ENCODE data around the gene CNEP1R1. TPM values are rescaled to one million over a fixed set of nuclear protein-coding genes. Genes with fewer than 3 reads are reported as not detected.

Gene CNEP1R1
- total RNA-seq, 1 donor = 27.1 TPM

DNA sequence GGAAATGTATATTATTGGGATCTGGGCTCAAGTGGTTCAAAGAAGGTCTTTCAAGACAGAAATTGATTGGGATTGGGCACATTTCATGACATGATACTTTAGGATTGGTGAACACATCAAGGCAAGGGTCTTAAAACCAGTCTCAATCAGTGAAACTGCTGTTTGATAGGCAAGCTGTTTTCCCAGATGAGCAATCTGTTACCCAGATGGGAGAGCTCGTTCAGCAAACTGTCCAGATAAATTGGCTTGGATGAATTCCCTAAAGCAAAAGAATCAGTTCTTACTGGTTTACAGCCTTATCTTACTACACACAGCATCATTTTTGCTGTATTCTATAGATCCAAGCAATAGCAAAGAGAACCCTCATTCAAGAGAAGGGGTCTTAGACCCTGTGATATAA is 31.0 kb upstream of the CNEP1R1 start:
- no peak overlapping the region for H3K27ac ChIP-seq (ENCODE audit: low read depth, low read length)
- no peaks in the 10 kb centered on the region for H3K36me3 ChIP-seq (ENCODE audit: insufficient read depth, low read length)
- TF ChIP-seq, protein P1, sequence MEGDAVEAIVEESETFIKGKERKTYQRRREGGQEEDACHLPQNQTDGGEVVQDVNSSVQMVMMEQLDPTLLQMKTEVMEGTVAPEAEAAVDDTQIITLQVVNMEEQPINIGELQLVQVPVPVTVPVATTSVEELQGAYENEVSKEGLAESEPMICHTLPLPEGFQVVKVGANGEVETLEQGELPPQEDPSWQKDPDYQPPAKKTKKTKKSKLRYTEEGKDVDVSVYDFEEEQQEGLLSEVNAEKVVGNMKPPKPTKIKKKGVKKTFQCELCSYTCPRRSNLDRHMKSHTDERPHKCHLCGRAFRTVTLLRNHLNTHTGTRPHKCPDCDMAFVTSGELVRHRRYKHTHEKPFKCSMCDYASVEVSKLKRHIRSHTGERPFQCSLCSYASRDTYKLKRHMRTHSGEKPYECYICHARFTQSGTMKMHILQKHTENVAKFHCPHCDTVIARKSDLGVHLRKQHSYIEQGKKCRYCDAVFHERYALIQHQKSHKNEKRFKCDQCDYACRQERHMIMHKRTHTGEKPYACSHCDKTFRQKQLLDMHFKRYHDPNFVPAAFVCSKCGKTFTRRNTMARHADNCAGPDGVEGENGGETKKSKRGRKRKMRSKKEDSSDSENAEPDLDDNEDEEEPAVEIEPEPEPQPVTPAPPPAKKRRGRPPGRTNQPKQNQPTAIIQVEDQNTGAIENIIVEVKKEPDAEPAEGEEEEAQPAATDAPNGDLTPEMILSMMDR (IDR thresholded peaks at IDR 0.05; ENCODE audit: extremely low read depth, low read depth, low read length) = no peak
- H3K4me1 ChIP-seq (ENCODE audit: insufficient read depth, low read length) = no peaks in the 10 kb centered on the region
- H3K9me3 ChIP-seq (ENCODE audit: low read depth, low read length) = no peaks in the 10 kb centered on the region
- no peaks in the 10 kb centered on the region for H3K79me2 ChIP-seq (ENCODE audit: insufficient read depth, low read length)
- H3K4me2 ChIP-seq (ENCODE audit: insufficient read depth, low read length) = no peak overlapping the region
- no peak for DNase-seq (ENCODE audit: insufficient read length, low spot score, missing footprints)
- H3K4me3 ChIP-seq (ENCODE audit: insufficient read depth, low read length) = no peak overlapping the region
- H2AFZ ChIP-seq (ENCODE audit: low read length) = no peak overlapping the region
- no peaks in the 10 kb centered on the region for H3K27me3 ChIP-seq (ENCODE audit: insufficient read depth, low read length)
- no peaks in the 10 kb centered on the region for H4K20me1 ChIP-seq (ENCODE audit: insufficient read depth, low read length)

DNA sequence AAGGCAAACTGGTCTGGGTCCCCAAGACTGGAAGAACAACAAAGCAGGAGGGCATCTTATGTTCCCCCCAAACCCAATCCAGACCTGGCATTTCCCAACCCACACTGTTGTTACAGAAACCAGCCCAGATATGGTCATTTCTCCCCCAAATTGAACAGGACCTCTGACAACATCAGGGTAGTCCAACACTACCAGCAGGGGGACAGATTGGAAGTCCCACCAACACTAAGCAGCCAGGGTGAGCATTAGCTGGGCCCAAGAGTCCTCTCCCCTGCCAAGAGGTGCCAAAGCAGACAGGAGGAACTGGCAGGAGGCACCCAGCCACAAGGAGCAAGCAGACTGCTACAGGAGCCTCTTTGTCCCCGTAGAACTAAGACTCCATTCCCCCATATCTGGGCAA is 29.3 kb upstream of the CNEP1R1 start:
- H3K79me2 ChIP-seq (ENCODE audit: insufficient read depth, low read length) = no peaks in the 10 kb centered on the region
- H3K4me2 ChIP-seq (ENCODE audit: insufficient read depth, low read length) = no peak overlapping the region
- H3K9me3 ChIP-seq (ENCODE audit: low read depth, low read length) = no peaks in the 10 kb centered on the region
- no peak overlapping the region for H3K27ac ChIP-seq (ENCODE audit: low read depth, low read length)
- no peak overlapping the region for H2AFZ ChIP-seq (ENCODE audit: low read length)
- no peak overlapping the region for H3K4me3 ChIP-seq (ENCODE audit: insufficient read depth, low read length)
- H3K4me1 ChIP-seq (ENCODE audit: insufficient read depth, low read length) = no peaks in the 10 kb centered on the region
- H3K27me3 ChIP-seq (ENCODE audit: insufficient read depth, low read length) = no peaks in the 10 kb centered on the region
- TF ChIP-seq, protein P1 (IDR thresholded peaks at IDR 0.05; ENCODE audit: extremely low read depth, low read depth, low read length) = no peak
- no peak for DNase-seq (ENCODE audit: insufficient read length, low spot score, missing footprints)
- no peaks in the 10 kb centered on the region for H4K20me1 ChIP-seq (ENCODE audit: insufficient read depth, low read length)
- no peaks in the 10 kb centered on the region for H3K36me3 ChIP-seq (ENCODE audit: insufficient read depth, low read length)

DNA sequence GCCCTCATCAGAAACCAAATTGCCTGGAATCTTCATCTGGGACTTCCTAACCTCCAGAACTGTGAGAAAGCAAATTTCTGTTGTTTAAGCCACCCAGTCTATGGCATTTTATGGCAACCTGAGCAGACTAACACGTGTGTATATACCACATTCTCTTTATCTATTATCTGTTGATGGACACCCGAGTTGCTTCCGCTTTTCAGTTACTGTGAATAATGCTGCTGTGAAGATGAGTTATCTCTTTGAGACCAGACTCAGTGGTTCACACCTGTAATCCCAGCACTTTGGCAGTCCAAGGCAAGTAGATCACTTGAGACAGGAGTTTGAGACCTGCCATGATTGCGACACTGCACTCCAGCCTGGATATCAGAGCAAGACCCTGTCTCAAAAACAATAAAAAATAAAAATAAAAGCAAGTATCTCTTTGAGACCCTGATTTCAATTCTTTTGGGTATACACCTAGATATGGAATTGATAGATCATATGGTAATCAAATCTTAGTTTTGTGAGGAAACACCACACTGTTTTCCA is 27.2 kb upstream of the CNEP1R1 start:
- H3K4me1 ChIP-seq (ENCODE audit: insufficient read depth, low read length) = no peaks in the 10 kb centered on the region
- H3K9me3 ChIP-seq (ENCODE audit: low read depth, low read length) = no peaks in the 10 kb centered on the region
- H3K27me3 ChIP-seq (ENCODE audit: insufficient read depth, low read length) = no peaks in the 10 kb centered on the region
- H3K27ac ChIP-seq (ENCODE audit: low read depth, low read length) = no peak overlapping the region
- no peak overlapping the region for H3K4me2 ChIP-seq (ENCODE audit: insufficient read depth, low read length)
- TF ChIP-seq, protein P1 (IDR thresholded peaks at IDR 0.05; ENCODE audit: extremely low read depth, low read depth, low read length) = no peak
- H2AFZ ChIP-seq (ENCODE audit: low read length) = no peak overlapping the region
- no peak overlapping the region for H3K4me3 ChIP-seq (ENCODE audit: insufficient read depth, low read length)
- no peak for DNase-seq (ENCODE audit: insufficient read length, low spot score, missing footprints)
- H4K20me1 ChIP-seq (ENCODE audit: insufficient read depth, low read length) = no peaks in the 10 kb centered on the region
- no peaks in the 10 kb centered on the region for H3K36me3 ChIP-seq (ENCODE audit: insufficient read depth, low read length)
- H3K79me2 ChIP-seq (ENCODE audit: insufficient read depth, low read length) = no peaks in the 10 kb centered on the region

DNA sequence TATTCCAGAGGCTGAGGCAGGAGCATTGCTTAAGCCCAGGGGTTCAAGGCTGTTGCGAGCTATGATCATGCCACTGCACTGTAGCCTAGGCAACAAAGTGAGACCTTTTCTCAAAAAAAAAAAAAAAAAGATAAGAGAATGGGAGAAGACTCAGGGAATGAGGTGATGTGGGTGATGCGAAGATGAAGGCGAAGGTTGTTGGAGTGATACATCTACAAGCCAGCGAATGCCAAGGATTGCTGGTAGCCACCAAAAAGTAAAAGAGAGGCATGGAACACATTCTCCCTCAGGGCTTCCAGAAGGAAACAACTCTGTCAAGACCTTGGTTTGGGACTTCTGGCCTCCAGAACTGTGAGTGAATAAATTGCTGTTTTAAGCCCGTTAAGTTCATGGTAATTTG is 26.0 kb upstream of the CNEP1R1 start:
- H3K27ac ChIP-seq (ENCODE audit: low read depth, low read length) = no peak overlapping the region
- TF ChIP-seq, protein P1 (IDR thresholded peaks at IDR 0.05; ENCODE audit: extremely low read depth, low read depth, low read length) = no peak

More for the DNA sequence above, 26.0 kb upstream of the CNEP1R1 start:
- Histone ChIP-seq H3K4me1 (ENCODE audit: insufficient read depth, low read length) (no peaks in the 10 kb centered on the region), H3K27me3 (ENCODE audit: insufficient read depth, low read length) (no peaks in the 10 kb centered on the region), H3K9me3 (ENCODE audit: low read depth, low read length) (no peaks in the 10 kb centered on the region), H3K4me2 (ENCODE audit: insufficient read depth, low read length) (no peak overlapping the region), H3K79me2 (ENCODE audit: insufficient read depth, low read length) (no peaks in the 10 kb centered on the region), H3K36me3 (ENCODE audit: insufficient read depth, low read length) (no peaks in the 10 kb centered on the region), H3K4me3 (ENCODE audit: insufficient read depth, low read length) (no peak overlapping the region), H2AFZ (ENCODE audit: low read length) (no peak overlapping the region), H4K20me1 (ENCODE audit: insufficient read depth, low read length) (no peaks in the 10 kb centered on the region)
- no peak for DNase-seq (ENCODE audit: insufficient read length, low spot score, missing footprints)
